Mucosa of stomach (tissue), 1 donor: ENCODE data around the gene FOXG1.

Experiments used
- H3K27me3 ChIP-seq: one replicate; pipeline ENCODE4 v1.7.0; 2013; ENCODE audit warnings: mild to moderate bottlenecking, low read length; ENCODE audit not compliant: control insufficient read depth, insufficient read depth
- H3K36me3 ChIP-seq: one replicate; pipeline ENCODE4 v1.7.0; 2013; ENCODE audit warnings: low read length; ENCODE audit not compliant: control insufficient read depth, insufficient read depth
- H3K4me1 ChIP-seq: one replicate; pipeline ENCODE4 v1.7.0; 2013; ENCODE audit warnings: mild to moderate bottlenecking, low read length; ENCODE audit not compliant: control insufficient read depth, insufficient read depth
- H3K4me3 ChIP-seq: one replicate; pipeline ENCODE4 v1.7.0; 2013; ENCODE audit warnings: low read length
- H3K9ac ChIP-seq: one replicate; pipeline ENCODE4 v1.7.0; 2013; ENCODE audit warnings: mild to moderate bottlenecking, low read length, moderate library complexity
- H3K9me3 ChIP-seq: one replicate; pipeline ENCODE4 v1.7.0; 2013; ENCODE audit warnings: mild to moderate bottlenecking, low read length, moderate library complexity; ENCODE audit not compliant: control insufficient read depth
- donor health status: Pancreatic carcinoma.

The FOXG1 gene

DNA sequence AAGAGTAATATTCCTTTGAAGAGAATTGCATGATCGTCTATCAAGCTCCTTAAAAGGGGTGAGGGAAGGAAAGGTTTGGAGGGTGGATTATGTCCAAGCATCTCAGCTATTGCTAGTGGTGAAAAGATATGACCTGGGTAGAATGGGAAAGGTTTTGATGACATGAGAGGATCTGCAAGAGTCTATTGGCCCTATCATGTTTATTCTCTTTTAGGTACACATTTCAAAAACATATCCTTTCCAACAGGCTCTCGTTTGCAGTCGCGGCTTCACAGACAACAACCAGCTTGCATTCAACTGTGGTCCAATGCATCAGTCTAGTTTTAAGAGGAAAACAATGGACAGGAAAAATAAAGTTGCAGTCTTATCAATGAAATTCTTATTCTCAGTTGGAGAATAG lies 17.1 kb downstream of the FOXG1 start:
- Histone ChIP-seq H3K4me1 (no peaks in the 10 kb centered on the region), H3K4me3 (no peak overlapping the region), H3K9me3 (no peaks in the 10 kb centered on the region), H3K9ac (no peak overlapping the region), H3K36me3 (no peaks in the 10 kb centered on the region), H3K27me3 (peaks cover 38% of the 10 kb centered on the region)

GRCh38 chr14:28784096-28785048 lies 17.8 kb downstream of the FOXG1 start:
- no peak overlapping the region for H3K4me3 ChIP-seq
- no peak overlapping the region for H3K9ac ChIP-seq
- H3K27me3 ChIP-seq = peaks cover 35% of the 10 kb centered on the region
- H3K36me3 ChIP-seq = no peaks in the 10 kb centered on the region
- no peaks in the 10 kb centered on the region for H3K9me3 ChIP-seq
- no peaks in the 10 kb centered on the region for H3K4me1 ChIP-seq

- no peak overlapping the region for H3K9ac ChIP-seq
- no peak overlapping the region for H3K4me3 ChIP-seq
- no peaks in the 10 kb centered on the region for H3K9me3 ChIP-seq
- no peaks in the 10 kb centered on the region for H3K4me1 ChIP-seq
- no peaks in the 10 kb centered on the region for H3K36me3 ChIP-seq
- H3K27me3 ChIP-seq = peaks cover 35% of the 10 kb centered on the region
These were observed 18.7 kb downstream of the FOXG1 start for GRCh38 chr14:28785096-28785952.

- H3K9ac ChIP-seq = no peak overlapping the region
- H3K36me3 ChIP-seq = no peaks in the 10 kb centered on the region
- no peaks in the 10 kb centered on the region for H3K27me3 ChIP-seq
- H3K4me1 ChIP-seq = no peaks in the 10 kb centered on the region
- H3K4me3 ChIP-seq = no peak overlapping the region
- no peaks in the 10 kb centered on the region for H3K9me3 ChIP-seq
These were observed 40.9 kb downstream of the FOXG1 start for GRCh38 chr14:28807518-28807917.

- Histone ChIP-seq H3K9me3 (no peaks in the 10 kb centered on the region), H3K36me3 (no peaks in the 10 kb centered on the region), H3K4me3 (no peak overlapping the region), H3K27me3 (no peaks in the 10 kb centered on the region), H3K4me1 (no peaks in the 10 kb centered on the region), H3K9ac (no peak overlapping the region)
These were observed 47.2 kb downstream of the FOXG1 start for GRCh38 chr14:28813810-28814209.
